ENCODE measurements around the gene TFCP2. TPM values are rescaled to one million over a fixed set of nuclear protein-coding genes. Genes with fewer than 3 reads are reported as not detected.

Gene TFCP2
- total and polyA plus RNA-seq, 2 donors from 2014 or later: 15.2 to 31.2 TPM

- no peak overlapping the region for H3K9ac ChIP-seq (ENCODE audit: low read length in 3 of 3)
- H3K27ac ChIP-seq (ENCODE audit: low read depth in 2 of 2, low read length in 2 of 2): no peak overlapping the region
- H3K4me1 ChIP-seq (ENCODE audit: control insufficient read depth in 2 of 3, insufficient read depth in 2 of 3, low read depth in 1 of 3, low read length in 3 of 3): no peaks in the 10 kb centered on the region
- no peaks in the 10 kb centered on the region for H3K9me3 ChIP-seq (ENCODE audit: control insufficient read depth in 2 of 3, insufficient read depth in 1 of 3, low read length in 3 of 3)
- intact Hi-C loops (cut with DNase I): no loop called here
- no peaks in the 10 kb centered on the region for H3K27me3 ChIP-seq (ENCODE audit: control insufficient read depth, insufficient read depth, low read length)
- peak in 1 of 5 donors; percentile 13 for DNase-seq
- no peak overlapping the region for H3K4me3 ChIP-seq (ENCODE audit: low read length in 3 of 3)
- no peak for FAIRE-seq
- TF ChIP-seq CTCF (IDR thresholded peaks at IDR 0.05; ENCODE audit: borderline replicate concordance, extremely low read depth, insufficient read depth): no peak
- H3K36me3 ChIP-seq (ENCODE audit: control insufficient read depth in 2 of 3, insufficient read depth in 3 of 3, low read length in 3 of 3): peaks cover 0 to 5% (median 0%) of the 10 kb centered on the region in 3 donors
Measured at GRCh38 chr12:51205350-51205749, 32.4 kb upstream of the TFCP2 start.

- H3K9me3 ChIP-seq (ENCODE audit: control insufficient read depth in 2 of 3, insufficient read depth in 1 of 3, low read length in 3 of 3): no peaks in the 10 kb centered on the region
- TF ChIP-seq CTCF (IDR thresholded peaks at IDR 0.05; ENCODE audit: borderline replicate concordance, extremely low read depth, insufficient read depth): no peak
- DNase-seq (no peak), FAIRE-seq (no peak)
- no peak overlapping the region for H3K4me3 ChIP-seq (ENCODE audit: low read length in 3 of 3)
- H3K27ac ChIP-seq (ENCODE audit: low read depth in 2 of 2, low read length in 2 of 2): no peak overlapping the region
- intact Hi-C loops (cut with DNase I): no loop called here
- H3K9ac ChIP-seq (ENCODE audit: low read length in 3 of 3): no peak overlapping the region
- peaks cover 0 to 5% (median 0%) of the 10 kb centered on the region in 3 donors for H3K36me3 ChIP-seq (ENCODE audit: control insufficient read depth in 2 of 3, insufficient read depth in 3 of 3, low read length in 3 of 3)
- H3K4me1 ChIP-seq (ENCODE audit: control insufficient read depth in 2 of 3, insufficient read depth in 2 of 3, low read depth in 1 of 3, low read length in 3 of 3): peaks cover 0 to 2% (median 0%) of the 10 kb centered on the region in 3 donors
- H3K27me3 ChIP-seq (ENCODE audit: control insufficient read depth, insufficient read depth, low read length): no peaks in the 10 kb centered on the region
Measured at GRCh38 chr12:51202718-51203117, 29.8 kb upstream of the TFCP2 start.

- H3K4me1 ChIP-seq (ENCODE audit: control insufficient read depth in 2 of 3, insufficient read depth in 2 of 3, low read depth in 1 of 3, low read length in 3 of 3): peaks cover 0 to 2% (median 0%) of the 10 kb centered on the region in 3 donors
- intact Hi-C loops (cut with DNase I): no loop called here
- H3K9me3 ChIP-seq (ENCODE audit: control insufficient read depth in 2 of 3, insufficient read depth in 1 of 3, low read length in 3 of 3): no peaks in the 10 kb centered on the region
- H3K27me3 ChIP-seq (ENCODE audit: control insufficient read depth, insufficient read depth, low read length): no peaks in the 10 kb centered on the region
- no peak overlapping the region for H3K27ac ChIP-seq (ENCODE audit: low read depth in 2 of 2, low read length in 2 of 2)
- no peak for FAIRE-seq
- DNase-seq: peak in 1 of 5 donors; percentile 3
- TF ChIP-seq CTCF (IDR thresholded peaks at IDR 0.05; ENCODE audit: borderline replicate concordance, extremely low read depth, insufficient read depth): no peak
- H3K4me3 ChIP-seq (ENCODE audit: low read length in 3 of 3): no peak overlapping the region
- peaks cover 0 to 5% (median 0%) of the 10 kb centered on the region in 3 donors for H3K36me3 ChIP-seq (ENCODE audit: control insufficient read depth in 2 of 3, insufficient read depth in 3 of 3, low read length in 3 of 3)
- no peak overlapping the region for H3K9ac ChIP-seq (ENCODE audit: low read length in 3 of 3)
Measured at GRCh38 chr12:51200806-51201205, 27.9 kb upstream of the TFCP2 start.

- FAIRE-seq (no peak), DNase-seq (no peak)
- no peak for TF ChIP-seq CTCF (IDR thresholded peaks at IDR 0.05; ENCODE audit: borderline replicate concordance, extremely low read depth, insufficient read depth)
- intact Hi-C loops (cut with DNase I): no loop called here
- H3K4me3 ChIP-seq (ENCODE audit: low read length in 3 of 3): no peak overlapping the region
- peaks cover 0 to 2% (median 0%) of the 10 kb centered on the region in 3 donors for H3K4me1 ChIP-seq (ENCODE audit: control insufficient read depth in 2 of 3, insufficient read depth in 2 of 3, low read depth in 1 of 3, low read length in 3 of 3)
- no peak overlapping the region for H3K27ac ChIP-seq (ENCODE audit: low read depth in 2 of 2, low read length in 2 of 2)
- no peaks in the 10 kb centered on the region for H3K9me3 ChIP-seq (ENCODE audit: control insufficient read depth in 2 of 3, insufficient read depth in 1 of 3, low read length in 3 of 3)
- no peak overlapping the region for H3K9ac ChIP-seq (ENCODE audit: low read length in 3 of 3)
- H3K27me3 ChIP-seq (ENCODE audit: control insufficient read depth, insufficient read depth, low read length): no peaks in the 10 kb centered on the region
- peaks cover 0 to 5% (median 0%) of the 10 kb centered on the region in 3 donors for H3K36me3 ChIP-seq (ENCODE audit: control insufficient read depth in 2 of 3, insufficient read depth in 3 of 3, low read length in 3 of 3)
Measured at GRCh38 chr12:51200156-51200555, 27.2 kb upstream of the TFCP2 start.
